ENCODE results near the gene PROCA1. TPM values are rescaled to one million over a fixed set of nuclear protein-coding genes. Genes with fewer than 3 reads are reported as not detected.

PROCA1 gene
- polyA plus RNA-seq, 1 donor = 5.7 TPM

DNA sequence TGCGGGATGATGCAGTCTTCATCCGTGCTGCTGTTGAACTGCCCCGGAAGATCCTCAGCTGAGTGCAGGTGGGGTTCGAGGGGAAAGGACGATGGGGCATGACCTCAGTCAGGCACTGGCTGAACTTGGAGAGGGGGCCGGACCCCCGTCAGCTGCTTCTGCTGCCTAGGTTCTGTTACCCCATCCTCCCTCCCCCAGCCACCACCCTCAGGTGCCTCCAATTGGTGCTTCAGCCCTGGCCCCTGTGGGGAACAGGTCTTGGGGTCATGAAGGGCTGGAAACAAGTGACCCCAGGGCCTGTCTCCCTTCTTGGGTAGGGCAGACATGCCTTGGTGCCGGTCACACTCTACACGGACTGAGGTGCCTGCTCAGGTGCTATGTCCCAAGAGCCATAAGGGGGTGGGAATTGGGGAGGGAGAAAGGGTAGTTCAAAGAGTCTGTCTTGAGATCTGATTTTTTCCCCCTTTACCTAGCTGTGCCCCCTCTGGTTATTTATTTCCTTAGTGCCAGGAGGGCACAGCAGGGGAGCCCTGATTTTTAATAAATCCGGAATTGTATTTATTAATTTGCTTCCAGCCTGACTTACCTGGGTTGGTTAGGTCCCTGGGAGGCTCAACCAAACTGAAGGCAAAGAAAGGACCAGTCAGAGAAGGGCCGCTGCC lies 38.0 kb upstream of the PROCA1 start:
- DNase-seq = no peak
- no CpG with 5 or more reads among the region's 11 CpGs for WGBS (ENCODE audit: insufficient coverage, low lambda C conversion rate)
- H3K4me1 ChIP-seq (ENCODE audit: control insufficient read depth, insufficient read depth, low read length) = peaks cover 33% of the 10 kb centered on the region
- H3K4me3 ChIP-seq (ENCODE audit: low read length) = no peak overlapping the region
- peak overlapping the region; percentile 38 for H3K27ac ChIP-seq (ENCODE audit: low read length)
- H3K27me3 ChIP-seq (ENCODE audit: control insufficient read depth, insufficient read depth, low read length) = no peaks in the 10 kb centered on the region
- no peaks in the 10 kb centered on the region for H3K9me3 ChIP-seq (ENCODE audit: control insufficient read depth, low read depth, low read length)
- peaks cover 58% of the 10 kb centered on the region for H3K36me3 ChIP-seq (ENCODE audit: control insufficient read depth, insufficient read depth, low read length)

DNA sequence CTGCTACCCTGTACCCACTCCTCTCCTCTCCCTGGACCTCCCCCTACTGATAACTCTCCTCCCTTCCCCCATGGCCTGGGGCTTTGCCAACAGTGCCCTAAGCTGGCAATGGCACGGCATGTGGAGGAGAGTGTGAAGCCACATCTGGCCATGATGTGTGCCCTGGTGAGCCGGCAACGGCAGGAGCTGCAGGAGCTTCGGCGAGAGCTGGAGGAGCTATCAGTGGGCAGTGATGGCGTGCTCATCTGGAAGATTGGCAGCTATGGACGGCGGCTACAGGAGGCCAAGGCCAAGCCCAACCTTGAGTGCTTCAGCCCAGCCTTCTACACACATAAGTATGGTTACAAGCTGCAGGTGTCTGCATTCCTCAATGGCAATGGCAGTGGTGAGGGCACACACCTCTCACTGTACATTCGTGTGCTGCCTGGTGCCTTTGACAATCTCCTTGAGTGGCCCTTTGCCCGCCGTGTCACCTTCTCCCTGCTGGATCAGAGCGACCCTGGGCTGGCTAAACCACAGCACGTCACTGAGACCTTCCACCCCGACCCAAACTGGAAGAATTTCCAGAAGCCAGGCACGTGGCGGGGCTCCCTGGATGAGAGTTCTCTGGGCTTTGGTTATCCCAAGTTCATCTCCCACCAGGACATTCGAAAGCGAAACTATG lies 37.3 kb upstream of the PROCA1 start:
- Histone ChIP-seq H3K4me1 (ENCODE audit: control insufficient read depth, insufficient read depth, low read length) (peaks cover 33% of the 10 kb centered on the region), H3K9me3 (ENCODE audit: control insufficient read depth, low read depth, low read length) (no peaks in the 10 kb centered on the region), H3K4me3 (ENCODE audit: low read length) (no peak overlapping the region), H3K27me3 (ENCODE audit: control insufficient read depth, insufficient read depth, low read length) (no peaks in the 10 kb centered on the region), H3K27ac (ENCODE audit: low read length) (no peak overlapping the region), H3K36me3 (ENCODE audit: control insufficient read depth, insufficient read depth, low read length) (peaks cover 58% of the 10 kb centered on the region)
- no peak for DNase-seq
- no CpG with 5 or more reads among the region's 18 CpGs for WGBS (ENCODE audit: insufficient coverage, low lambda C conversion rate)

DNA sequence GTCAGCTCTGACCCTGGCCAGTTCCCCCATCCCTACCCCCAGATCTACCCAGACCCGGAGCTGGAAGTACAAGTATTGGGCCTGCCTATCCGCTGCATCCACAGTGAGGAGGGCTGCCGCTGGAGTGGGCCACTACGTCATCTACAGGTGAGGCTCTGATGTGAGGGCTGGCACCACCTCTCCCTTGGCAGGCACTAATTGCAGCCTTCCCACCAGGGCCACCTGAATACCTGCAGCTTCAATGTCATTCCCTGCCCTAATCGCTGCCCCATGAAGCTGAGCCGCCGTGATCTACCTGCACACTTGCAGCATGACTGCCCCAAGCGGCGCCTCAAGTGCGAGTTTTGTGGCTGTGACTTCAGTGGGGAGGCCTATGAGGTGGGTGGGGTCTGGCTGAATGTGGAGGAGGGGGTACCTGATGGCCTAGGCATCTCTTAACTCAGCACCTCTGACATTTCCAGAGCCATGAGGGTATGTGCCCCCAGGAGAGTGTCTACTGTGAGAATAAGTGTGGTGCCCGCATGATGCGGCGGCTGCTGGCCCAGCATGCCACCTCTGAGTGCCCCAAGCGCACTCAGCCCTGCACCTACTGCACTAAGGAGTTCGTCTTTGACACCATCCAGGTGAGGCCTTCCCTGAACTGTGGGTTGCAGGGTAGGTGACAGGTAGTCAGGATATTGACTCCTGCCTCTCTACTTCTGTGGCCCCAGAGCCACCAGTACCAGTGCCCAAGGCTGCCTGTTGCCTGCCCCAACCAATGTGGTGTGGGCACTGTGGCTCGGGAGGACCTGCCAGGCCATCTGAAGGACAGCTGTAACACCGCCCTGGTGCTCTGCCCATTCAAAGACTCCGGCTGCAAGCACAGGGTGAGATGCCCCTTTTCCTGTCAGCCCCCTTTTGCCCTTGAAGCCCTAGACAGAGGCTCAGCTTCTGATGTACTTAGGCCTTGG lies 36.4 kb upstream of the PROCA1 start:
- WGBS (ENCODE audit: insufficient coverage, low lambda C conversion rate) = no CpG with 5 or more reads among the region's 18 CpGs
- Histone ChIP-seq H3K27me3 (ENCODE audit: control insufficient read depth, insufficient read depth, low read length) (no peaks in the 10 kb centered on the region), H3K9me3 (ENCODE audit: control insufficient read depth, low read depth, low read length) (no peaks in the 10 kb centered on the region), H3K4me3 (ENCODE audit: low read length) (no peak overlapping the region), H3K4me1 (ENCODE audit: control insufficient read depth, insufficient read depth, low read length) (peaks cover 34% of the 10 kb centered on the region), H3K27ac (ENCODE audit: low read length) (no peak overlapping the region), H3K36me3 (ENCODE audit: control insufficient read depth, insufficient read depth, low read length) (peaks cover 58% of the 10 kb centered on the region)
- no peak for DNase-seq

DNA sequence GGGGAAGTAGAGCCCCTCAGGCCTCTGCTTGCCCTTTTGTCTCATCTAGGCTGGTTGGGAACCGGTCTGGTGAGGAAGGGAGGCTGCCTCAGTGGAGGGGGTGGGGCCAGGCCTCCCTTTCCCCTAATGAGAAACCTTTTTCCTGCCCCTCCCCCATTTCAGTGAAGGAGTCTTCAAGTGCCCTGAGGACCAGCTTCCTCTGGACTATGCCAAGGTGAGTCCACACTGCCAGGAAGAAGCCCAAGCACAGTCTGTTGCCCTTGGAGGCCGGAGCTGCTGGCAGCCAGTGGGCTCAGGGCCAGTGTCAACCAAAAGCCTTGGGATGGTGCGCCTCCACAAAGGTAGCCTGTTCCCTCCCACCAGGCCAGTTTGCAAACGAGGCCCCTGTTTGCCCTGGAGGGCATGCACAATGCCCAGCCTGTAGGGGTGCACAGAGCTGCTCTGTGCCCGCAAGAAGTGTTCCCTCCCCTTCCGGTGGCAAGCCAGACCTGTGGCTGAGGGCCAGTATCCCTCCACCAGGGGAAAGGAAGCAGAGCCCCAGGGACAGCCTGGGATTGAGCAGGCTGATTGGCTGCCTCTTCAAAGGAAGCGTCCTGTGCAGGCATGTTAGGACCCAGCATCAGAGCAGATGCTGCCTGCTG lies 35.5 kb upstream of the PROCA1 start:
- no peaks in the 10 kb centered on the region for H3K9me3 ChIP-seq (ENCODE audit: control insufficient read depth, low read depth, low read length)
- WGBS (ENCODE audit: insufficient coverage, low lambda C conversion rate) = no CpG with 5 or more reads among the region's 7 CpGs
- DNase-seq = no peak
- peaks cover 42% of the 10 kb centered on the region for H3K4me1 ChIP-seq (ENCODE audit: control insufficient read depth, insufficient read depth, low read length)
- H3K36me3 ChIP-seq (ENCODE audit: control insufficient read depth, insufficient read depth, low read length) = peaks cover 55% of the 10 kb centered on the region
- H3K27me3 ChIP-seq (ENCODE audit: control insufficient read depth, insufficient read depth, low read length) = no peaks in the 10 kb centered on the region
- H3K4me3 ChIP-seq (ENCODE audit: low read length) = no peak overlapping the region
- H3K27ac ChIP-seq (ENCODE audit: low read length) = peak overlapping the region; percentile 100

DNA sequence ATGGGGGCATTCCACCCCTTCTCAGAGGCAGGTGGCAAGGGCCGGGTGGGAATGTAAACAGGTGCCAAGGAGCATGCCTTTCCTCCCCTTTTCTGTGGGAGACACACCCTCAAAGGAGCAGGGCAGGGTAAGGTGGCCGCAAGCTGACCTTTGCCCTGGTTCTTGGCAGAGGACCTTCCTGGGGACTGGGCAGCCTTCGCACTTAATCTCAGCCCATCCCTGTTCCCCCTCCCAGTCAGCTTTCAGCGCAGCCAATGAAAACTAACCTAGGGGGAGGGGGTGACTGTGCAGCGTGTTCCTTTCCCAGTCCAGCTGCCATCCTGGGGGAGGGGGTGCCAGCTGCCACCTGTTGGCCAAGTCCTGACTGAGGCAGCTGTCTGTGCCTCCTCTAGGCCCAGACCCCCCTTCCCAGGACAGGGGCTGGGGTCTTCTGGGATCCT lies 34.9 kb upstream of the PROCA1 start:
- peak; percentile 70 to 81 for DNase-seq
- Histone ChIP-seq H3K27me3 (ENCODE audit: control insufficient read depth, insufficient read depth, low read length) (no peaks in the 10 kb centered on the region), H3K27ac (ENCODE audit: low read length) (peak overlapping the region; percentile 100), H3K4me3 (ENCODE audit: low read length) (peak overlapping the region; percentile 78), H3K4me1 (ENCODE audit: control insufficient read depth, insufficient read depth, low read length) (peaks cover 46% of the 10 kb centered on the region), H3K9me3 (ENCODE audit: control insufficient read depth, low read depth, low read length) (no peaks in the 10 kb centered on the region), H3K36me3 (ENCODE audit: control insufficient read depth, insufficient read depth, low read length) (peaks cover 53% of the 10 kb centered on the region)
- no CpG with 5 or more reads among the region's 5 CpGs for WGBS (ENCODE audit: insufficient coverage, low lambda C conversion rate)

DNA sequence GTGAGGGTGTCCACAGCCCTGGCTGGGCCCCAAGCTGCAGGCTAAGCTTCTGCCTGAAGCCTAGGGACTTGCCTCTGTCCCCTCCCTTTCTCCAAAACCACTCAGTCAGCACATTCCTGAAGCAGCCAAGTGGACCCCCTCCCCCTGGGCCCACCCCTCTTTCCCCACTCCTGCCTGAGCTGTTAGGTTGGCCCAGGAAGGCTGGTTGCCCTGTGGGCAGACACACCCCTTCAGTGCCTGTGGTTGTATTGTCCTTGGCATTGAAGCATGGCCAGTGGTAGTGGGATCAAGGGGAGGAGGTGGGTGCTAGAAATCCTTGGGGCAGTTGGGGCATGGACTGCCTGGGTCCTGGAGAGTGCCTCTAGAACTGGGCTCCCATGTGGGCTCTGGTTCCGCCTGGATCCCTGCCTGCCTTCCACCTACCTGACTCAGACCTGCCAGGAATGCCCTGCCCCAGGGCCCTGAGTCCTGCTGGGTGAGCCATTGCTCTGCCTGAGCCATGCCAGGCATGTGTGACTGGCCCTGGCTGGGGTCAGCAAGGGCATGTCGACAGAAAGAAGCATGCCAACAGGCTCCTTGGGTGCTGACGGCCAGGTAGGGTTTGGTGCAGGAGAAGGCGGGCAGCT lies 34.2 kb upstream of the PROCA1 start:
- Histone ChIP-seq H3K36me3 (ENCODE audit: control insufficient read depth, insufficient read depth, low read length) (peaks cover 47% of the 10 kb centered on the region), H3K27me3 (ENCODE audit: control insufficient read depth, insufficient read depth, low read length) (no peaks in the 10 kb centered on the region), H3K4me3 (ENCODE audit: low read length) (peak overlapping the region; percentile 78), H3K4me1 (ENCODE audit: control insufficient read depth, insufficient read depth, low read length) (peaks cover 46% of the 10 kb centered on the region), H3K27ac (ENCODE audit: low read length) (peak overlapping the region; percentile 100), H3K9me3 (ENCODE audit: control insufficient read depth, low read depth, low read length) (no peaks in the 10 kb centered on the region)
- no CpG with 5 or more reads among the region's 4 CpGs for WGBS (ENCODE audit: insufficient coverage, low lambda C conversion rate)
- DNase-seq = peak; percentile 45 to 64

DNA sequence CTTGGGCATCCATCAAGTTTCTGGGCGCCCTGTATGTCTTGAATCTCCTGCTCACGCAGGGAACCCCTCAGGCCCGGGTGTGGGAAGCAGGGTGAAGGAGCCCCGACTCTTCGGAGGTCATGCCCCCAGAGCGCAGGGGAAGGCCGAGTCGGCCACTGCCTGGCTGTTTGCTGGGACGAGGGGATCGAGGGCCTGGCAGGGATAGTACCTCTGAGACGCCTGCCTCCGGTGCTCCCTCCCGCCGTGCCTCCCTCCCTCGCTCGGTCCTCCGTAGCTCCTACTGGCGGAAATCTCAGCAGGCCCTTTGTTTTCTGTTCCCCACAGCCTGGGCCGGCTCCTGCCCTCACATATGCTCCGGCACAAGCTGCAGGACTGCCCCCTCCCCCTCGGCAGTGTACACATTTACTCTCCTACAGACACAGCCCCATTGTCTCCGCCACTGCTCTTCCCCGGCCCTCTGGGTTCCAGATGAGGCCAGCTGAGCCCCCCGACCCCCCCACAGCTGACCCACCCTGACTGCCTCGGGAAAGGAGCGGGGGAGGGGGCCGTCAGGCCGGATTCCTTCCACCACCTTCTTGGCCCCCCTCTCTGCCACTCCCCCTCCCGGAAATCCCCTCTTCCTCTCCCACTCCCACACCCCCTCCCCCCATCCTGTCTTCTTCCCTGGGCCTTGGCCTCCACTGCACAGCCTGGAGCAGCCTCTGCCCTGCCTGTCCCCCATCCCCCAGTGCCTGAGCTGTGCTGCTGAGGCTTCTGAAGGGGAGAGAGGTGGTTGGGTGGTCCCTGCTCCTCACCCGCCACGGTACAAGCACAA lies 33.5 kb upstream of the PROCA1 start:
- Histone ChIP-seq H3K27me3 (ENCODE audit: control insufficient read depth, insufficient read depth, low read length) (no peaks in the 10 kb centered on the region), H3K36me3 (ENCODE audit: control insufficient read depth, insufficient read depth, low read length) (peaks cover 40% of the 10 kb centered on the region), H3K4me3 (ENCODE audit: low read length) (peak overlapping the region; percentile 78), H3K4me1 (ENCODE audit: control insufficient read depth, insufficient read depth, low read length) (peaks cover 41% of the 10 kb centered on the region), H3K27ac (ENCODE audit: low read length) (peak overlapping the region; percentile 100), H3K9me3 (ENCODE audit: control insufficient read depth, low read depth, low read length) (no peaks in the 10 kb centered on the region)
- no CpG with 5 or more reads among the region's 31 CpGs for WGBS (ENCODE audit: insufficient coverage, low lambda C conversion rate)
- DNase-seq = peak; percentile 56 to 76

DNA sequence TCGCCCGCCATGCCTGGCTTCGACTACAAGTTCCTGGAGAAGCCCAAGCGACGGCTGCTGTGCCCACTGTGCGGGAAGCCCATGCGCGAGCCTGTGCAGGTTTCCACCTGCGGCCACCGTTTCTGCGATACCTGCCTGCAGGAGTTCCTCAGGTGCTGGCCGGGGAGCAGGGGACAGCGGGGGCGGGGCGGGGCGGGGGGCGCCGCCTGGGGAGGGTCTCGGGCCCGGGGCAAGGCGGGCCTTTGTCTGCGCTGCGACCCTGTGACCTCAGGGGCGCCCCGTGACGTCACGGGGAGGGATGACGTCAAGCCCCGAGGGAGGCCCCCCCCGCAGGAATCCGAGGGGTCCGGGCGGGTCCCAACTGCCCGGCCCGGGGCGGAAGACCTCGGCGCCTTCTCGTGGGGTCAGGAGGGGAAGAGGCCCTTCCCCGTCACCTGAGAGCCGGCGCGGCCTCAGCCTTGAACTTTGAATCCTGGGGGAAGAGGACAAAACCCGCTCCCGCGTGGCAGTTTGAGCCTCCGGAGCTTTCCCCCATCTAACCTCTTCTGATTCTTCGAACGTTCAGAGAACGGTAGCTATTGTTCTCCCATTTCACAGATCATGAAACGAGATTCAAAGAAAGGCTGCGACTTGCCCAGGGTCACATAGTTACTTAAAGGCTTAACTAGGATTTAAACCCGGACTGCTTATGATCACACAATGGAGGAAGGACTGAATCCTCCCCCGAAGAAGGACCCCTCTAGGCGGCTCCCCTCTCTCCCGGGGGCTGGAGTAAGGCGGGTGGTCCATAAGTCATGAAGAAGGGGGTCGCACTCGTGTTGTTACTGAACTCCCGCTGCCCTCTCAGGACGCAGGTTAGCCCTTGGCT lies 32.6 kb upstream of the PROCA1 start:
- no CpG with 5 or more reads among the region's 61 CpGs for WGBS (ENCODE audit: insufficient coverage, low lambda C conversion rate)
- Histone ChIP-seq H3K9me3 (ENCODE audit: control insufficient read depth, low read depth, low read length) (no peaks in the 10 kb centered on the region), H3K4me1 (ENCODE audit: control insufficient read depth, insufficient read depth, low read length) (peaks cover 38% of the 10 kb centered on the region), H3K27ac (ENCODE audit: low read length) (peak overlapping the region; percentile 100), H3K36me3 (ENCODE audit: control insufficient read depth, insufficient read depth, low read length) (peaks cover 32% of the 10 kb centered on the region), H3K27me3 (ENCODE audit: control insufficient read depth, insufficient read depth, low read length) (no peaks in the 10 kb centered on the region), H3K4me3 (ENCODE audit: low read length) (peak overlapping the region; percentile 78)
- peak; percentile 76 to 87 for DNase-seq
